Measurements from ENCODE around the gene UBN1.

UBN1 gene

GRCh38 chr16:4806280-4806679, 41.0 kb upstream of the UBN1 start:
- TF ChIP-seq ZNF274 (IDR thresholded peaks at IDR 0.05; ENCODE audit: low read depth, low read length): no peak
- H3K4me3 ChIP-seq (ENCODE audit: low read length): no peak overlapping the region

GRCh38 chr16:4811242-4811641, 36.0 kb upstream of the UBN1 start:
- no peak for TF ChIP-seq ZNF274 (IDR thresholded peaks at IDR 0.05; ENCODE audit: low read depth, low read length)

GRCh38 chr16:4811773-4812172, 35.5 kb upstream of the UBN1 start:
- no peak overlapping the region for H3K4me3 ChIP-seq (ENCODE audit: low read length)
- no peak for TF ChIP-seq ZNF274 (IDR thresholded peaks at IDR 0.05; ENCODE audit: low read depth, low read length)

More at GRCh38 chr16:4811242-4811641, 36.0 kb upstream of the UBN1 start:
- H3K4me3 ChIP-seq (ENCODE audit: low read length): no peak overlapping the region

GRCh38 chr16:4813251-4814003, 33.9 kb upstream of the UBN1 start:
- no peak overlapping the region for H3K4me3 ChIP-seq (ENCODE audit: low read length)
- TF ChIP-seq ZNF274 (IDR thresholded peaks at IDR 0.05; ENCODE audit: low read depth, low read length): no peak

- H3K4me3 ChIP-seq (ENCODE audit: low read length): no peak overlapping the region
- TF ChIP-seq ZNF274 (IDR thresholded peaks at IDR 0.05; ENCODE audit: low read depth, low read length): no peak
These were observed 33.2 kb upstream of the UBN1 start for GRCh38 chr16:4814046-4814445.

- TF ChIP-seq ZNF274 (IDR thresholded peaks at IDR 0.05; ENCODE audit: low read depth, low read length): no peak
- no peak overlapping the region for H3K4me3 ChIP-seq (ENCODE audit: low read length)
These were observed 32.6 kb upstream of the UBN1 start for GRCh38 chr16:4814542-4815173.

- no peak overlapping the region for H3K4me3 ChIP-seq (ENCODE audit: low read length)
- TF ChIP-seq ZNF274 (IDR thresholded peaks at IDR 0.05; ENCODE audit: low read depth, low read length): no peak
These were observed 26.6 kb upstream of the UBN1 start for GRCh38 chr16:4820652-4821051.

GRCh38 chr16:4825196-4825595, 22.1 kb upstream of the UBN1 start:
- no peak overlapping the region for H3K4me3 ChIP-seq (ENCODE audit: low read length)
- no peak for TF ChIP-seq ZNF274 (IDR thresholded peaks at IDR 0.05; ENCODE audit: low read depth, low read length)

GRCh38 chr16:4826526-4826925, 20.8 kb upstream of the UBN1 start:
- no peak for TF ChIP-seq ZNF274 (IDR thresholded peaks at IDR 0.05; ENCODE audit: low read depth, low read length)
- H3K4me3 ChIP-seq (ENCODE audit: low read length): no peak overlapping the region

GRCh38 chr16:4826980-4827379, 20.3 kb upstream of the UBN1 start:
- H3K4me3 ChIP-seq (ENCODE audit: low read length): no peak overlapping the region
- TF ChIP-seq ZNF274 (IDR thresholded peaks at IDR 0.05; ENCODE audit: low read depth, low read length): no peak

GRCh38 chr16:4828567-4829321, 18.5 kb upstream of the UBN1 start:
- H3K4me3 ChIP-seq (ENCODE audit: low read length): no peak overlapping the region
- no peak for TF ChIP-seq ZNF274 (IDR thresholded peaks at IDR 0.05; ENCODE audit: low read depth, low read length)

GRCh38 chr16:4830408-4830807, 16.9 kb upstream of the UBN1 start:
- TF ChIP-seq ZNF274 (IDR thresholded peaks at IDR 0.05; ENCODE audit: low read depth, low read length): no peak

GRCh38 chr16:4831616-4832015, 15.7 kb upstream of the UBN1 start:
- TF ChIP-seq ZNF274 (IDR thresholded peaks at IDR 0.05; ENCODE audit: low read depth, low read length): no peak

More at GRCh38 chr16:4830408-4830807, 16.9 kb upstream of the UBN1 start:
- no peak overlapping the region for H3K4me3 ChIP-seq (ENCODE audit: low read length)

GRCh38 chr16:4832698-4833343, 14.5 kb upstream of the UBN1 start:
- no peak overlapping the region for H3K4me3 ChIP-seq (ENCODE audit: low read length)

More at GRCh38 chr16:4831616-4832015, 15.7 kb upstream of the UBN1 start:
- no peak overlapping the region for H3K4me3 ChIP-seq (ENCODE audit: low read length)

More at GRCh38 chr16:4832698-4833343, 14.5 kb upstream of the UBN1 start:
- no peak for TF ChIP-seq ZNF274 (IDR thresholded peaks at IDR 0.05; ENCODE audit: low read depth, low read length)
